Epithelial cell of esophagus (primary cell): ENCODE data around the gene WWC2.
A peak's percentile ranks its signal among the peaks of the same experiment; 100 is the strongest.
"Not testable (repeated sequence)": the region's sequence is repeated elsewhere in the genome, so short reads cannot be mapped to it uniquely, and the experiment has no call there.

Source experiments
- DNase-seq: peaks from one replicate; pipeline ENCODE4 v3.0.0; 2010; ENCODE audit warnings: low read depth
- H3K4me3 ChIP-seq: 2 replicates; pipeline ENCODE4 v1.5.1; 2011; ENCODE audit warnings: mild to moderate bottlenecking, low read length, control low read depth
- TF ChIP-seq, protein P1 (sequence below): IDR thresholded peaks from 2 replicates; pipeline ENCODE4 v1.5.1; 2011; ENCODE audit warnings: low read depth, mild to moderate bottlenecking, low read length, control low read depth, inconsistent platforms; ENCODE audit not compliant: insufficient read depth; ENCODE audit errors: missing control alignments

Gene WWC2

DNA sequence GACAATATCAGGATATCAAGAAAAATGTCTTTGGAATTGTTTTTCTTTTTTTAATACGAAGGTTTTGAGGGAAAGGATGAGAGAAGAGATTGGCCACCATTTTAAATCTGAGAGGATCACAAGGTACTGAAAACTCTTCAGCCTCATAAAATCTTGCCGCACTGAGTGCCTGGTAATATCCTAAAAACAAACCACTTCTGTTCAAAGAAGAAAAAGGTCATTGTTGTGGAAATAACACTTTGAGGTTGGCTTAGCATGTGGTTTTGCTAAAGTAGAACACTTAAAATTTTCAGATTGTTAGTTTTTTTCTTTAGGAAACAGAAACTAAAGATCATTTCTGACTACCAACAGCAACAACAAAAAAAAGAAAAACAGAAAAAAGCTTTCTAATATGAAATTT lies 222.0 kb downstream of the WWC2 start:
- TF ChIP-seq, protein P1, sequence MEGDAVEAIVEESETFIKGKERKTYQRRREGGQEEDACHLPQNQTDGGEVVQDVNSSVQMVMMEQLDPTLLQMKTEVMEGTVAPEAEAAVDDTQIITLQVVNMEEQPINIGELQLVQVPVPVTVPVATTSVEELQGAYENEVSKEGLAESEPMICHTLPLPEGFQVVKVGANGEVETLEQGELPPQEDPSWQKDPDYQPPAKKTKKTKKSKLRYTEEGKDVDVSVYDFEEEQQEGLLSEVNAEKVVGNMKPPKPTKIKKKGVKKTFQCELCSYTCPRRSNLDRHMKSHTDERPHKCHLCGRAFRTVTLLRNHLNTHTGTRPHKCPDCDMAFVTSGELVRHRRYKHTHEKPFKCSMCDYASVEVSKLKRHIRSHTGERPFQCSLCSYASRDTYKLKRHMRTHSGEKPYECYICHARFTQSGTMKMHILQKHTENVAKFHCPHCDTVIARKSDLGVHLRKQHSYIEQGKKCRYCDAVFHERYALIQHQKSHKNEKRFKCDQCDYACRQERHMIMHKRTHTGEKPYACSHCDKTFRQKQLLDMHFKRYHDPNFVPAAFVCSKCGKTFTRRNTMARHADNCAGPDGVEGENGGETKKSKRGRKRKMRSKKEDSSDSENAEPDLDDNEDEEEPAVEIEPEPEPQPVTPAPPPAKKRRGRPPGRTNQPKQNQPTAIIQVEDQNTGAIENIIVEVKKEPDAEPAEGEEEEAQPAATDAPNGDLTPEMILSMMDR = no peak
- H3K4me3 ChIP-seq = no peak overlapping the region
- no peak for DNase-seq

DNA sequence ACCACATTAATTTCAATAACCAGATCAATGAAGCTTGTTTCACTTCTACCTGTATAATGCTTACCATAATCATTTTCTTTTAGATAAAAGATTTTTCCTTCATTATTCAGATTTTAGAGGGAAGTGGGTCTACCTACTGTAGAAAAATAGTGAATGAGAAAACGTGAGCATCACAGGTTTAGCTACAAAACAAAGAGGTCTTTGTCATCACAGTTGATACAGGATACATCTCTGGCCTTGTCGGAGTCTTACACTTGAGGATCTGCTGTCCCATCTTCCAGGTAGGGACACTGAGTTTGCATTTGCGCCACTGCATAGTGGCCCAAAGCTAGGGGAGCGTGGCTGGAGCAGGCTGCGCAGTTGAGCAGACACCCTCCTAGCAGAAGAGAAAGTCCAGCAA lies 222.5 kb downstream of the WWC2 start:
- no peak overlapping the region for H3K4me3 ChIP-seq
- no peak for DNase-seq
- TF ChIP-seq, protein P1 = no peak

DNA sequence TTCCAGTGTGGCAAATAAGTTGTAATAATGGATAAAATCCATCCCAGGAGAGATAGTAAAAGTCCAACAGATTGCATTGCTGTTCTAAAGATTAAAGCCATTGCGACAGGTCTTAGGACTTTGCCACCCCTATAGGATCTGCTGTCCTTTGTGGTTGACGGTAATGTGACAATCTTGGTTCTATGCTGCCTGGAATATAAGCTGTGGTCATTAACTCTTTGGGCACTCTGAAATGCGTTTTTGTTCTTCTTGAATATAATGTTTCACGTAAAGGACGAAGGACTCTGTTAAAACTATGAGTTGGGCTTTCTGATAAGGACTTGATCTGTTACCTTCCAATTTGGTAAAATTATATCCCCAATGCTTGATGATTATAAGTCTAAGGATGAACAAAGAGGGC lies 223.3 kb downstream of the WWC2 start, which contains the start of gene CLDN24:
CLDN24 (minus strand) TSS at position 101 of the 400 bp plus-strand sequence; CDS start at position 101, 0 bp downstream.
- no peak for DNase-seq
- TF ChIP-seq, protein P1 = no peak
- no peak within 1 kb of the TSS for H3K4me3 ChIP-seq

DNA sequence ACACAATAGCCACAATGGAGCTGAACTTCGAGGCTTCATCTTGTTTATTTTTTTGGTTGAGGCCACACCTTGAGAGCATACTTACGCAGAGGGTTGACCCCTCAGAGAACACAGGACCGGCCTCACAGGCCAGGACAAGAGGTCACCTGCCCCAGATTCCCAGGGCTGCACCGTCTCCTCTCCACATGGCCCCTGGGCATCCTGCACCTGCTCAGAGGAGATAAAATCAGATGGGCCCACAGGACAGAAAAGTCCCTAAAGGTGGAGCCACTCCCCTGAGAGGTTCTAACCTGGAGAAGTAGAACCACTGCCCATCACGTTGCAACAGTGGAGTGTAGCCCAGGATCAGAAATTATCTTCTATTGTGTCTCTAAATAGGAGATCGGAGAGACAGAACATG lies 224.2 kb downstream of the WWC2 start:
- TF ChIP-seq, protein P1 = no peak
- no peak overlapping the region for H3K4me3 ChIP-seq
- DNase-seq = no peak

DNA sequence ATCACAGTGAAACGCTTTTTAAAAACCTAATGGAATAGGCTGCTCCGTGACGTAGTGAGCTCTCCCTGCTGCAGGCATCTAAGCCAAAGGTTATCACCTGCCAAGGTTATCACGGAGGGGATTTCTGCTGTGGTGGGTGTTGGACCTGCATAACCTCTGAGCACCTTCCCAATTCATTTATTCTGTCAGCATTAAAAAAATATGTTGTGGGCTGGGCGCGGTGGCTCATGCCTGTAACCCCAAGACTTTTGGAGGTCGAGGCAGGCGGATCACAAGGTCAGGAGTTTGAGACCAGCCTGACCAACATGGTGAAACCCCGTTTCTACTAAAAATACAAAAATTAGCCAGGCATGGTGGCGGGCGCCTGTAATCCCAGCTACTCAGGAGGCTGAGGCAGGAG lies 225.0 kb downstream of the WWC2 start:
- DNase-seq, H3K4me3 ChIP-seq: not testable (repeated sequence)

DNA sequence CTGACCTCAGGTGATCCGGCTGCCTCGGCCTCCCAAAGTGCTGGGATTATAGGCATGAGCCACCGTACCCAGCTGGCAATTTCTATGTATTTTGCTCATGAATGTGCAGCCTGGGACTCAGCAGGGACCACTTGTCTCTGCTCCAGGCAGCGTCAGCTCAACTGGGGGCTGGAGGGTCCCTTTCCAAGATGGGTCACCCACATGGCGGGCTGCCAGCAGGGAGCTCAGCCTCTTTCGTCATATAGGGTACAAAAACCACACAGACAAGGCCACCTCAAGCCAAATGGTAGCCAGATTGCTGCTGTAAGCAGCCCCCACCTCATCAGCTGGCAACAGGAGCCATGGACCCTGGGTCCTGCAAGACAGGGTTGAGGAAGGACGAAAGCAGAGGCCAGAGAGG lies 225.6 kb downstream of the WWC2 start:
- H3K4me3 ChIP-seq = no peak overlapping the region
- TF ChIP-seq, protein P1 = no peak
- no peak for DNase-seq

DNA sequence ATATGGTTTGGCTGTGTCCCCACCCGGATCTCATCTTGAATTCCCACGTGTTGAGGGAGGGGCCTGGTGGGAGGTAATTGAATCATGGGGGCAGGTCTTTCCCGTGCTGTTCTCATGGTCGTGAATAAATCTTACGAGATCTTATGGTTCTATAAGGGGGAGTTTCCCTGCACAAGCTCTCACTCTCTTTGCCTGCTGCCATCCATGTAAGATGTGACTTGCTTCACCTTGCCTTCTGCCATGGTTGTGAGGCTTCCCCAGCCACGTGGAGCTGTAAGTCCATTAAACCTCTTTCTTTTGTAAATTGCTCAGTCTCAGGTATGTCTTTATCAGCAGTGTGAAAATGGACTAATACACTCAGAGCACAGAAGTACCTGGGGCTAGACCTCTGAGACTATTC lies 227.3 kb downstream of the WWC2 start:
- not testable (repeated sequence) for H3K4me3 ChIP-seq, DNase-seq

DNA sequence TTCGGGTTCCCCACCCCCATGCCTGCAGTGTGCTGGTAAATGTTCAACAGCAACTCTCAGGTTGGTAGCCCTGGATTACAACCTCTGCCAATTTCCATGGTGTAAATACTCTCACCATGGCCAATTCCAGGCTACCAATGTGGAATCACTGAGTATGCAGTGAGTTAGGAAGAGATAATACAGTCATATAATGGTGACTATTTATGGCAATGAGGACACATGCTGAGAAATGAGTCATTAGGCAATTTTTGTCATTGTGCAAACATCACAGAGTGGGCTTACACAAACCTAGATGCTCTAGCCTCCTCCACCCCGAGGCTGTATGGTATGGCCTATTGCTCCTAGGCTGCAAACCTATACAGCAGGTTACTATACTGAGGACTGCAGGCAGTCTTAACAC lies 227.8 kb downstream of the WWC2 start:
- DNase-seq = peak; percentile 19
- TF ChIP-seq, protein P1 = no peak
- H3K4me3 ChIP-seq = no peak overlapping the region
